Immature natural killer cell (primary cell): ENCODE data around the gene ADCYAP1. TPM values are rescaled to one million over a fixed set of nuclear protein-coding genes. Genes with fewer than 3 reads are reported as not detected.

Experiments used
- DNase-seq, 3 donors: peaks; one replicate each; pipeline ENCODE4 v3.0.0; 2022; ENCODE audit warnings: mixed read lengths in 1 of 3
- H3K27ac Mint-ChIP-seq, 6 donors: one replicate each; pipeline ENCODE4 v1.8.0; 2020; ENCODE audit warnings: mixed read lengths in 6 of 6, mild to moderate bottlenecking in 5 of 6, inconsistent platforms in 4 of 6, moderate library complexity in 3 of 6
- H3K27me3 Mint-ChIP-seq, 3 donors: one replicate each; pipeline ENCODE4 v1.8.0; 2020 to 2021; ENCODE audit warnings: low read depth in 3 of 3, mild to moderate bottlenecking in 3 of 3, mixed read lengths in 3 of 3, moderate library complexity in 3 of 3, inconsistent platforms in 1 of 3
- H3K36me3 Mint-ChIP-seq, 3 donors: one replicate each; pipeline ENCODE4 v1.8.0; 2020; ENCODE audit warnings: mixed read lengths in 3 of 3, inconsistent platforms in 2 of 3, mild to moderate bottlenecking in 2 of 3
- H3K4me1 Mint-ChIP-seq, 2 donors: one replicate each; pipeline ENCODE4 v1.8.0; 2020; ENCODE audit warnings: inconsistent platforms in 2 of 2, mild to moderate bottlenecking in 2 of 2, mixed read lengths in 2 of 2, moderate library complexity in 1 of 2
- H3K4me3 Mint-ChIP-seq, 5 donors: one replicate each; pipeline ENCODE4 v1.8.0; 2020; ENCODE audit warnings: mild to moderate bottlenecking in 5 of 5, mixed read lengths in 5 of 5, inconsistent platforms in 3 of 5, moderate library complexity in 3 of 5
- H3K9me3 Mint-ChIP-seq, 6 donors: one replicate each; pipeline ENCODE4 v1.8.0; 2020; ENCODE audit warnings: mild to moderate bottlenecking in 6 of 6, mixed read lengths in 6 of 6, inconsistent platforms in 4 of 6, moderate library complexity in 3 of 6
- polyA plus RNA-seq, 3 donors: library from polyadenylated mRNA; unstranded; fragments of 300-500 nt; fragmentation: Illumina TruSeq; gene quantifications; one replicate each; pipeline ENCODE4 v1.2.3, GENCODE V29; 2021

ADCYAP1 gene
- polyA plus RNA-seq, 3 donors from 2014 or later = not detected

DNA sequence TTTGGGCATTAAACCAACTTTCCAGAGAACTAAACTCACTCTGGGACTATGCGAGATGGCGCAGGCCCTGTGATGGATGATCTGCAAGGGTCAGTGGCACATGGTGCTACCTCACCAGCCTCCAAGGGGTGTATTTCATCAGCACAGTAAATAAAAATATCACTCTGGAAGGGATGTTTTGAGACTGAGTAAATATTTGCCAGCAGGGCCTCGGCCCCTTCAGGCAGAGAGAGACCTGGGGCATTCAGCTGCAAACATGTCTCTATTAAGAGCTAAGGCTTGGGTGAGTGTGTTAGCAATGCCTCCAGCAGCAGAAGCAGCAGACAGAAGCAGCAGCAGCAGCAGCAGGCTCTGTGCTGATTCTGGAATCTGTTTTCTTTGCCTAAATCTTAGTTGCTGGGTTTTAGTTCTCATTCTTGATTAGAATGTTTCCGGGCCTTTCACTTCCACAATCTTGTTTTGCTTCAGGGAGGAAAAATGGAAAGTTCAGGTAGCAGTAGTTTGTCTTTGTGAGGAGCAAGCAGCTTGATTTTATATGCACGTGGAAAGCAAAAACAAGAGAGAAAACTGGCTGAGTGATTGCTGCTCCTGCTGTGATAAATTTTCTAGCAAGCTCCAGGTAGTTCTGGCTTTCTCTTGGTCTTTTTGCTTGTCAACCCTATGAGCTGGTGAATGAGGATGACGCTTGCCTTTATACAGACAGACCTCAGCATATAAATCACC is 18.6 kb downstream of the ADCYAP1 start:
- H3K9me3 Mint-ChIP-seq = no peaks in the 10 kb centered on the region
- no peak for DNase-seq
- no peak overlapping the region for H3K4me3 Mint-ChIP-seq
- H3K36me3 Mint-ChIP-seq = no peaks in the 10 kb centered on the region
- H3K27ac Mint-ChIP-seq = no peak overlapping the region
- no peaks in the 10 kb centered on the region for H3K4me1 Mint-ChIP-seq
- H3K27me3 Mint-ChIP-seq = peaks cover 0 to 19% (median 6%) of the 10 kb centered on the region in 3 donors

DNA sequence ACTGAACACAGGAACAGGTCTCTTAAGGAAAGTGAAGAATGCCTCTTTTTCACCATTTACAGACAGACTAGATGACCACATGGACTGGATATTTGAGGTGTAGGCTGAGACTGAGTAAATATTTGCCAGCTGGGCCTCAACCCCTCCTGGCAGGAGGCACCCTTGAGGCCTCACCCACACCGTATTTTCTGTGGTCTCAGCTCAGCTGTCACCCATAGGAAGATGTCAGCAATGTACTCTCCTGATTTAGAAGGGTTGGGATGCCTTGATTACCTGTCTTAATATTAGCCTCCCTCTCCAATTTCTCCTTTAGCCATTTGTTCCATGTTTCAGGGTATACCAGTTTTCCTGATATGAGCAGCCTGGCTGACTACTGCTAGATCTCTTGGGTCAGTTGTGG is 20.3 kb downstream of the ADCYAP1 start:
- Mint-ChIP-seq H3K4me3 (no peak overlapping the region), H3K9me3 (no peaks in the 10 kb centered on the region), H3K36me3 (no peaks in the 10 kb centered on the region), H3K27ac (no peak overlapping the region), H3K4me1 (no peaks in the 10 kb centered on the region), H3K27me3 (peaks cover 0 to 19% (median 4%) of the 10 kb centered on the region in 3 donors)
- no peak for DNase-seq

DNA sequence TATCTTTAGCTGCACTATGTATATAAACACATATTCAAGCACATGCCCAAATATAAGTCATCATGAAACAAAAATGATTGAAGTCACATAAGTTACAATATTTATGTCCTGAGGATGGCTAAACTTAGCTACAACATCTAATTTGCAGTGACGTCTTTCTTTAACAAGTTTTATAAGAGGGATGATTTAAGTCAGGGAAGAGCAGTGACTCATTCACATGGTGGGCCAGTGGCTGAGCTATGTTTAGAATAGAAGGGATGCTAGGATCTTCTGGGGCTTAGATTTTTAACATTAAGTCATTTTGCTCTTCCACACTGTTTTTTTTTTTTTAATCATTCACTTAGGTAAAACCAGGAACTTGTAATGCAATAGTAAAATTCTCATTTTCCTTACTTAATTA is 22.3 kb downstream of the ADCYAP1 start:
- no peak for DNase-seq
- Mint-ChIP-seq H3K36me3 (no peaks in the 10 kb centered on the region), H3K4me3 (no peak overlapping the region), H3K27me3 (peaks cover 0 to 19% (median 4%) of the 10 kb centered on the region in 3 donors), H3K4me1 (no peaks in the 10 kb centered on the region), H3K9me3 (no peaks in the 10 kb centered on the region), H3K27ac (no peak overlapping the region)

DNA sequence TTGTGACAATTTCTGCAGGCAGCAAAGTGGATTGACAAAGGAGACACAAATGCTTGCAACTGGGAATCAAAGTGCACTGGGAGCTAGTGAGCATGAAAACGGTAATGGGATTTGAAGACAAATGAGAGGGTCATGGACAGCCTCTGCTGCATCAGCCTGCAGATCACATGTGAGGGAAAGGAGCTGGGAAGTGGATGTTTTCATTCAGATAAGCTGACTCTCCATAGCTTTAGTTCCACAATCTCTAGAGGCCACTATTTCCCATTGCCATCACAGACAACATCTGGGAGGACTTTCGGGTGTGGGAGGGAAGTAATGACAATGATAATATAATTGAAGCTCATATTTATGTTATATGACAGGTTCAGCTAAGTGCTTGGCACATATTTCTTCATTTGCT is 28.4 kb downstream of the ADCYAP1 start:
- Mint-ChIP-seq H3K4me3 (no peak overlapping the region), H3K4me1 (no peaks in the 10 kb centered on the region), H3K27me3 (peaks cover under 1 to 11% (median 2%) of the 10 kb centered on the region in 3 donors), H3K36me3 (no peaks in the 10 kb centered on the region), H3K27ac (no peak overlapping the region), H3K9me3 (no peaks in the 10 kb centered on the region)
- DNase-seq = no peak

DNA sequence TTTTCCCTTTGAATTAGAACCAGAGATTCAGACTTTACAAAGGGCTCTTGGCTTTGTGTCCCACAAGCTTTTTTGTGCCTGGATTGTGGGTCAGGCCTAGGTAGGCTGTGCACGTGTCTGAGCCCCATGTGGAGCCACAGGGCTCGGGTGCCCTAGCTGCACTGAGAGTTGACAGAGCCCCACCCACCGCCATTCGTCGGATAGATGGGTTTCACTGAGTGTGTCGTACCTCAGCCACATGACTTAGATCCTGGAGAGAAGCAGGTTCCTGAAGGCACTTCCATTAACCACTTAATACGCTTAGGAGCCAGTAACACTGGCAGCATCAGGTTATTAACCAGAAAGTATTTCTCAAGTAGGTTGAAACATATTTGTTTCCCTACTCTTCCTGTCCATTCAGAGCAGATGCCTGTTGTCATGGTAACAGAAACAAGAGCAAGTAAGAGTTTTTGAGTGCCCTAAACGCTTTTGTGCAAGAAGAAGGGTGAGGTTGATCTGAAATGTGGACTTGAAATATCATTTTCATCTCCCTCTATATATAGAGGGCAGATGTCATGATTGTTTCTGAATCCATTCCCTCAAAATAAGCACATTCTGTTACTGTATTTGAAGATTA is 30.0 kb downstream of the ADCYAP1 start:
- Mint-ChIP-seq H3K4me1 (no peaks in the 10 kb centered on the region), H3K36me3 (no peaks in the 10 kb centered on the region), H3K9me3 (no peaks in the 10 kb centered on the region), H3K4me3 (no peak overlapping the region), H3K27me3 (peaks cover 0 to 10% (median 2%) of the 10 kb centered on the region in 3 donors), H3K27ac (no peak overlapping the region)
- DNase-seq = no peak

DNA sequence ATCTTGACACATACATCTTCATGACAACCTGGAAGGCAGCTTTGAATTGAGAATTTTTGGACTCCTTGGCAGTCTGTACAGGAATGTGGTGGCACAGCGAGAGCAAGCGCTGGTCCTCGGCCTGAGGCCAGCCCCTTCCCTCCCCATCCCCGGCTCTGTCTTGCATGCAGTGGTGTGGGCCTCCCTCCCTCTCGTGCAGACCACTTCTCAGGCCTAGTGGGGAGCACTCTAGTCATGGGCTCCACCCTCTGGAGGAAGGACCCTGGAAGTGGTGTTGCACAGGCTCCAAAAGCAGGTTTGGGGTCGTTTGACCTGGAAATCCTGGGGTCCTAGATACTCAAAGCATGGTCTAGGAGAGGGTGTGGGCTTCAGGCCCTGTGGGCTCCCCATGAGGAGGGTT is 32.3 kb downstream of the ADCYAP1 start:
- Mint-ChIP-seq H3K4me3 (no peak overlapping the region), H3K27ac (no peak overlapping the region), H3K27me3 (peaks cover 0 to 10% (median 2%) of the 10 kb centered on the region in 3 donors), H3K4me1 (no peaks in the 10 kb centered on the region), H3K36me3 (no peaks in the 10 kb centered on the region), H3K9me3 (no peaks in the 10 kb centered on the region)
- DNase-seq = no peak

DNA sequence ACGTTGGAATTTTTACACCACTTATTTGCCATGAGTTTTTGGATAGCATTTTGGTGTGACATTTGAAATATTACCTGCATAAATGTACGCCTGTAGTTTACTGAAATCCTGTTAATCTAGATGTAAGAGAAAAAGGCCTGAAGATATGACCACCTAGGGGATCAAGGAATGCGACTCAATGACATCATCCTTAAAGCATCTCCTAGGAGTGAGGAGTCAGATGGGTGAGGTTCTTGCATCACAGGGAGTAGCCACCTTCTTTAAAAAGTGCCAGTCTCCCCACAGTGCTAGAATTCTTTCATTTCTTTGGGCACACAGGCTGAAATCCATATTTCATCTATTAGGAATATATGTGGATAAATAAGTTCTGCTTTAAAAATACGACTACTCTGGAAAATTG is 34.5 kb downstream of the ADCYAP1 start:
- H3K36me3 Mint-ChIP-seq = no peaks in the 10 kb centered on the region
- no peak for DNase-seq
- no peaks in the 10 kb centered on the region for H3K9me3 Mint-ChIP-seq
- no peaks in the 10 kb centered on the region for H3K4me1 Mint-ChIP-seq
- H3K4me3 Mint-ChIP-seq = no peak overlapping the region
- no peak overlapping the region for H3K27ac Mint-ChIP-seq
- peaks cover 0 to 4% (median 0%) of the 10 kb centered on the region in 3 donors for H3K27me3 Mint-ChIP-seq

DNA sequence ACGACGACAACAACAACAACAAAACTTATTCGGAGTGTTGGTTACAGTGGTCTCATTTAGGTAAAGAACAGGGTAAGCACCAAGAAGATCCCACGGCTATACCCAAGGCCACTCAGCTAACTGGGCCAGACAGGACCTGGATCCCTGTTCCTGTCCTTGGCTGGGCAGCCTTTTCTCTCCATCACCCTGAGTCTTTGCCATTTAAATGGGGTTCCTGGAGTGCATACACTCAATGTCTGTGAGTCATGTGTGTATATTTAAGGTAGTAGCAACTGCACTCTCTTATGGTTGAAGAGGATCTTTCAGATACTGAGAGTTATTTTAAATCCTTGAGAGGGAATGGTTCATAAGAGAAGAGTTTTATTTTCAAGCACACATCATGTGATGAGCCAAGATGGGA is 35.3 kb downstream of the ADCYAP1 start:
- H3K36me3 Mint-ChIP-seq = no peaks in the 10 kb centered on the region
- no peak overlapping the region for H3K4me3 Mint-ChIP-seq
- DNase-seq = no peak
- H3K27me3 Mint-ChIP-seq = no peaks in the 10 kb centered on the region
- no peaks in the 10 kb centered on the region for H3K4me1 Mint-ChIP-seq
- H3K27ac Mint-ChIP-seq = no peak overlapping the region
- H3K9me3 Mint-ChIP-seq = no peaks in the 10 kb centered on the region

DNA sequence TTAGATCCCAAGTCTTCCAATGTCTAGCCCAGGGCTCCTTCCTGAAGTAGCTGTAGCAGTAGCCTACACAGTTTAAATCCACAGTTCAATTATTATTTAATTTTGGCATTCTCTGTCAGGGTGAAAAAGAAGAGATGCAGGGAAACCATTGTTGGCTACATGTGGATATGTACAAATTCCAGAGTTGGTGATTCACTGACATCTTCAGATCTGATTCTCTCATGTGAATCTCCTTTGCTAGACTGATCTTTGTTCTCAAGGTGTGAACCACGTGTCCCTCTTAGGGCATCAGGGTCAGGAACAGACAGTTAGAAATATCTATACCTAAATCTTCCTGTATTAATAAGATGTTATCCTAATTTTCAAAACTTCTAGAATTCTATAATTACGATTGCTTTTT is 36.7 kb downstream of the ADCYAP1 start:
- H3K27me3 Mint-ChIP-seq = no peaks in the 10 kb centered on the region
- H3K4me3 Mint-ChIP-seq = no peak overlapping the region
- no peak overlapping the region for H3K27ac Mint-ChIP-seq
- no peak for DNase-seq
- no peaks in the 10 kb centered on the region for H3K4me1 Mint-ChIP-seq
- H3K9me3 Mint-ChIP-seq = no peaks in the 10 kb centered on the region
- no peaks in the 10 kb centered on the region for H3K36me3 Mint-ChIP-seq

DNA sequence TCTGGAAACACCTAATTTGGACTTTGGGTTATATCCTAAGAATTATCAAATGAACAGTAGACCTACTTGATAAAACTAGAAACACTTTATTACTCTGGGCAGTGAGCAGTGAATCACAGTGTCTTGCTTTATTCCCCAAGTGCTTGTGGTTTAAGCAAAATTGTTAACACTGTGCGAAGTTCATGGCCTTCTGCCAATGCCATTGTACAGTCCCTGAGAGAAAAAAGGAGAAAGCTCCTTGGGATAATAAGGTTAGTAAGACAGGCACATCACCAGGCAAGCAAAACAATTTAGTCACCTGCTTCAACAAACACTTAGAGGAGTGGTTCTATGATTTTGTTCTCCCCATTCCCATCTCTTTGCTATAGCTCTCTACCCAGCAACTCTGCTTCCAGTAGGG is 39.8 kb downstream of the ADCYAP1 start:
- H3K27me3 Mint-ChIP-seq = peaks cover 0 to 4% (median 0%) of the 10 kb centered on the region in 3 donors
- no peak for DNase-seq
- no peak overlapping the region for H3K4me3 Mint-ChIP-seq
- H3K36me3 Mint-ChIP-seq = no peaks in the 10 kb centered on the region
- H3K9me3 Mint-ChIP-seq = no peaks in the 10 kb centered on the region
- H3K4me1 Mint-ChIP-seq = no peaks in the 10 kb centered on the region
- H3K27ac Mint-ChIP-seq = no peak overlapping the region

DNA sequence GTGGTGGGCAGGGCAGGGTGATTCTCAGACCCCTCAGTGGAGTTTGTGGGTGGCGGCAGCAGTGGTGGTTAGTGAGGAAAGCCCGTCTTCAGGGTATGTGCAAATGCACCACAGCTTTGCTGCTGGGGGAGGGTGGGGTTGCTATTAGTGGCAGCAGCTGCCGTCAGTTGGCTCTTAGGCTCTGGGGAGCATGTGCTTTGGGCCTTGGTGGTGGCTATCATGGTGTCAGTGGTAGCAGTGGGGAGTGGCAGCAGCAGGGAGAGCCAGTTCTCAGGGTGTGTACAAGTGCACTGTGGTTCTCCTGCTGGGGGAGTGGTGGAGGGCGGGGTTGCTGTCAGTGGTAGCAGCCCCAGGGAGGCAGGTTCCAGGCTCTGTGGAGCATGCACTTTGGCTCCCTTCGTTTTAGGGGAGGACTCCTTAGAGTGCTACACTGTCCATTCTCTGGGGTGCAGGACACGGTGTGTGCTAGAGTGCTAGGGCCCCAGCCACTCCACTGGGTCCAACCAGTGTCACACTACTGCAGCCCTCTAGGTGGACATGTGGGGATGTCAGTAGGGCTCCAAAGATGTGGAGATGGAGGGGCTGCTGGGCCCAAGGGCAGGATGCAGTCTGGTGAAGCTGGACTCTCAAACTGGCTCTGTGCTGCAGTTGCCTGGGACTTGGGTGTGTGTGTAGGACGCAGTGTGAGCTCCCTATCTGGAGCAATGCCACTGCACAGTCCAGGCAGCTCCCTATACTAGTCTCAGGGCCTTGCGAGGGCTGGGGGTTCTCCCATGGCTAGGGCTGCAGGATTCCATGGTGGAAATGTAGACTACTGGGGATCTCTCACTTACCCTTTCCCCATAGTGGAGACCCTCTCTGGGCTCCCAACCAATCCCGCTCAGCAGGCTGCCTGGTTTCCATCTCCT is 45.3 kb downstream of the ADCYAP1 start:
- Mint-ChIP-seq H3K4me3 (no peak overlapping the region), H3K27ac (no peak overlapping the region), H3K9me3 (peaks cover 0 to 2% (median 0%) of the 10 kb centered on the region in 6 donors), H3K36me3 (no peaks in the 10 kb centered on the region), H3K4me1 (no peaks in the 10 kb centered on the region), H3K27me3 (peaks cover 0 to 4% (median 2%) of the 10 kb centered on the region in 3 donors)
- no peak for DNase-seq

DNA sequence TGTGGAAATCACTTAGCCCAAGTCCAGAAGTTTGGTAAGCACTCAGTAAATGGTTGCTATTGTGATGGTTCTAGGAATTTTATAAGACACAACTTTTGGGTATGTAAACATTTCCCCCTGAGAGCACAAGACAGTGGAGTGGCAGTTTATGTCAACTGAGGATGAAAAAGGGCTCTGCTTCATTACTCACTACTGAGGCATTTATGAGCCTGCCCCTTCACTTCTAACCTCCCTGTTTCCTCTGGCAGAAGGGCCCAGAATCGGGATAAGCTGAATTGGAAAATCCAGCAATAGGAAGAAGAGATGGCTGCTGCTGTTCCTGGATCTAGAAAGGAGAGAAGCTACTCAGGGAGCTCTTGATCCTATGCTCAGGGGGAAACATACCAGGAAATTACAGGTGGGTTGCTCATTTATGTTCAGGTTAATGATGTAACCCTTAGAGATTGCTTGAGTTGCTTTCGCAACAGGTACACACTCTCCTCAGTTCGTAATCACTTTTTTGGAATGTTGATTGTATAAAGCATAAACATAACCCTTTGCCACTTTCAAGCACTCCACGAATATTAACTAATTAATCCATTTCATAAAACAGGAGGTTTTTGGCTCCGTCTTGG is 46.3 kb downstream of the ADCYAP1 start:
- Mint-ChIP-seq H3K36me3 (no peaks in the 10 kb centered on the region), H3K9me3 (peaks cover 0 to 2% (median 0%) of the 10 kb centered on the region in 6 donors), H3K4me3 (no peak overlapping the region), H3K27me3 (peaks cover 0 to 4% (median 2%) of the 10 kb centered on the region in 3 donors), H3K4me1 (no peaks in the 10 kb centered on the region), H3K27ac (no peak overlapping the region)
- DNase-seq = no peak

DNA sequence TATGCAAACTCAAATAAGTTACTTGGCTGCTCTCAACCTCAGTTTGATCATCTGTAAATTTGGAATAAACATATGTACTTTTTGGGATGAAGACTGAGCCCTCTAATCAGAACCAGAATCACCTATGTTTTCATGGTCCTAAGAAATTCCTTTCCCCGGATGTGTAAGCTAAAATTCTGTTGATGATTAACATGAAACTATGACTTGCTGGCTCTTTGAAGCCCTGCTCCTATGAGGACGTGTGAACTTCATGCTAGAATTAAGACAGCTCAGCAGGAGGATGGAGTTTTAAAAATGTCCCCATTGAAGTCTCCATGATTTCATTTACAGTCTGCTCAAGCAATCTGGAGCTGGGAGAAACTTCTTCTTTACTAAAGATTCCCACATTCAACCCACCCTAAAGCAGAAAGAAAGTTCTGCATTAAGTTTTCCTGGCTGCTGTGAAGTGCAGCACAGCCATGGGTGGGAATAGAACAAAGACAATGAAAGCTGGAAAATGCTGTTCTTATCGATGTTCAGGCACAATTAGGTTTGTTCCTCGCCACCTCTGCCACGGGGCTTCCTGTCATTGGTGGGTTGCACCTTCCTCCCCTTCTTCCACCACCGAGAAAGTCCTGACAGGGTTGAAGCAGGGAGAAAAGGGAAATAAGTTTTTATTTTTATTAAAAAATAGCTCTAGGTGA is 50.9 kb downstream of the ADCYAP1 start:
- peaks cover 0 to 5% (median 1%) of the 10 kb centered on the region in 3 donors for H3K27me3 Mint-ChIP-seq
- H3K4me1 Mint-ChIP-seq = no peaks in the 10 kb centered on the region
- no peak for DNase-seq
- no peak overlapping the region for H3K27ac Mint-ChIP-seq
- peaks cover 0 to 2% (median 0%) of the 10 kb centered on the region in 6 donors for H3K9me3 Mint-ChIP-seq
- no peak overlapping the region for H3K4me3 Mint-ChIP-seq
- no peaks in the 10 kb centered on the region for H3K36me3 Mint-ChIP-seq
